Measurements from ENCODE around the gene ERBB4.

Gene ERBB4

DNA sequence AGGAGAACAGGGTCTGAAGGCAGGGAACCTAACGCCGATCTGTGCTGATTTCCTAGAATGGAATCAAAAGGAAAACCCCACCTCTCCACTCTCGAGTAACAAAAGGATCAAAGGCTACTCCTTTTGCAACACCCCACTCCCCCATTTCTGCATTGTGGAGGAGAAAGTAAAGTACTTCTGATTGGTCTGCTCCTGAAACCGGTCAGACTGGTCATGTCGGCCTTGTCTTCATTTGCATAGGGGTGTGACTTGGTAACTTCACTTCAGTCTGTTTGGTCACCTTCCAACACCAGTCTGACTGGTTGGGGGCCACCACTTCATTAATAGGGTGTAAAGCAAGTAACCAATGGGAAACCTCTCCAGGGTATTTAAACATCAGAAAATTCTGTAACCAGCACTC, 771.9 kb downstream of the ERBB4 start:
- TF ChIP-seq, protein P1, sequence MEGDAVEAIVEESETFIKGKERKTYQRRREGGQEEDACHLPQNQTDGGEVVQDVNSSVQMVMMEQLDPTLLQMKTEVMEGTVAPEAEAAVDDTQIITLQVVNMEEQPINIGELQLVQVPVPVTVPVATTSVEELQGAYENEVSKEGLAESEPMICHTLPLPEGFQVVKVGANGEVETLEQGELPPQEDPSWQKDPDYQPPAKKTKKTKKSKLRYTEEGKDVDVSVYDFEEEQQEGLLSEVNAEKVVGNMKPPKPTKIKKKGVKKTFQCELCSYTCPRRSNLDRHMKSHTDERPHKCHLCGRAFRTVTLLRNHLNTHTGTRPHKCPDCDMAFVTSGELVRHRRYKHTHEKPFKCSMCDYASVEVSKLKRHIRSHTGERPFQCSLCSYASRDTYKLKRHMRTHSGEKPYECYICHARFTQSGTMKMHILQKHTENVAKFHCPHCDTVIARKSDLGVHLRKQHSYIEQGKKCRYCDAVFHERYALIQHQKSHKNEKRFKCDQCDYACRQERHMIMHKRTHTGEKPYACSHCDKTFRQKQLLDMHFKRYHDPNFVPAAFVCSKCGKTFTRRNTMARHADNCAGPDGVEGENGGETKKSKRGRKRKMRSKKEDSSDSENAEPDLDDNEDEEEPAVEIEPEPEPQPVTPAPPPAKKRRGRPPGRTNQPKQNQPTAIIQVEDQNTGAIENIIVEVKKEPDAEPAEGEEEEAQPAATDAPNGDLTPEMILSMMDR (IDR thresholded peaks at IDR 0.05; ENCODE audit: borderline replicate concordance, insufficient read depth, low read depth, low read length) = no peak
- H3K4me3 ChIP-seq (ENCODE audit: low read depth, low read length) = no peak overlapping the region

DNA sequence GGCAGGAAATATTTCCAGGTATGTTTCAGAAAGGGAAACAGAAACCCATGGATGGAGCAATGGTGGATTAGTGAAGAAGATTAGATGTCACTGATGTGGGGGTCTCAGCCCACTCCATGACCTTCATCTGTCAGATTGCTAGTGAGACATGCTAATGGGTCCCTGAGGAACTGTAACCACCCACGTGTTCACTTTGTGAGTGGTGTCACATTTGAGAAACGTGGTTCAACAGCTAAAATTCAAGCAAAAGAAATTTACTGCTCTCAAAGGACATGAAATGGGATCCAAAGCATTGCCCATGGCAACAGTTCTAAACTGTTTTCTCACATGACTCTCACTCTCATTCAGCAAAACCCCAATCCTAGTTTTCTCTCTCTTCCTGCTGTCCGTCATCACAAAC, 776.1 kb downstream of the ERBB4 start:
- H3K4me3 ChIP-seq (ENCODE audit: low read depth, low read length) = no peak overlapping the region
- TF ChIP-seq, protein P1 (IDR thresholded peaks at IDR 0.05; ENCODE audit: borderline replicate concordance, insufficient read depth, low read depth, low read length) = no peak

DNA sequence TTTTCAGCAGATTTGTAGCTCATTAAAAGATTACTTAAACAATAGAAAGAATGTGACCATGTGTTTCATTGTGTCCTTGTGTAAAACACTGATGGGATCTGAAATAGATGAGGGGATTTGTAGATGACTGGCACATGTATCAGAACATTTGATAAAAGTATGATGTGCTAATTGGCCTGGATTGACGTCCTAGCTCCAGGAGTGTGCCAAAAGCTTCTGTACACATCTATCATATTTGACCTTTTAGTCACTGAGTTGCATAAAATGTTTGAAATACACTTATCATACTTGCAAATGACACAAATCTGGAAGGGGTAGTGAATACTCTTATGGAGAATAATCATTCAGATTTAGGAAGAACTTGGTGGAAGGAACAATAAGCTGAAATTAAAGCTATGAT, 778.5 kb downstream of the ERBB4 start:
- H3K4me3 ChIP-seq (ENCODE audit: low read depth, low read length) = no peak overlapping the region
- TF ChIP-seq, protein P1 (IDR thresholded peaks at IDR 0.05; ENCODE audit: borderline replicate concordance, insufficient read depth, low read depth, low read length) = no peak

DNA sequence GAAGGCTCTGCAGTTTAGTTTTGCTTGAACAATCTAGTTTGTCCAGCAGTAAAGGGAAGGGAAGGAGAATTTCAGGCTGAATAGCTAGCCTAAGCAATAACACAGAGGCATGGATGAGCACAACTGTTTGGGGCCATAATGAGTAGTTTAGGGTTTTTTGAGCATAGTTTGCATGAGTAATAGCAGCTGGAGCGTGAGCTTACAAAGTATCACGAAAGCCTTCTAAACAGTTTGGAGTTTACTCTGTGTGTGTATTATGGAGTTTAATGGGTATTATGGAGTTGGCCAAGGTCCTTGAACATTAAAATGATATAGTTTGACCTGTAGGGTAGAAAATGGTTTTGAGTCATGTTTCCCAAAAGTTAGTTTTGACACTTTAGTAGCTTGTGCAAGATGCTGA, 782.3 kb downstream of the ERBB4 start:
- no peak overlapping the region for H3K4me3 ChIP-seq (ENCODE audit: low read depth, low read length)
- TF ChIP-seq, protein P1 (IDR thresholded peaks at IDR 0.05; ENCODE audit: borderline replicate concordance, insufficient read depth, low read depth, low read length) = no peak

DNA sequence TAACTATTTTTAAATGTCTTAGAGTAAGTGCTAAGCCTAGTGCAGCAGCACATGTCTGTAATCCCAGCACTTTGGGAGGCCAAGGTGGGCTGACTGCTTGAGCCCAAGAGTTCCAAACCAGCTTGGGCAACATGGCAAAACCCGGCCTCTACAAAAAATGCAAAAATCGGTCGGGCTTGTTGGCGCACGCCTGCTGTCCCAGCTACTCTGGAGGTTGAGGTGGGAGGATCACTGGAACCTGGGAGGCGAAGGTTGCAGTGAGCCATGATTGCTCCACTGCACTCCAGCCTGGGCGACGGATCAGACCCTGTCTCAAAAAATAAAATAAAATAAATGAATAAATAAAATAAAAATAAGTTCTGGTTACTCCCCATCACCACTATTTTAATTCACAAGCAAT, 783.4 kb downstream of the ERBB4 start:
- H3K4me3 ChIP-seq (ENCODE audit: low read depth, low read length) = no peak overlapping the region
- TF ChIP-seq, protein P1 (IDR thresholded peaks at IDR 0.05; ENCODE audit: borderline replicate concordance, insufficient read depth, low read depth, low read length) = no peak

DNA sequence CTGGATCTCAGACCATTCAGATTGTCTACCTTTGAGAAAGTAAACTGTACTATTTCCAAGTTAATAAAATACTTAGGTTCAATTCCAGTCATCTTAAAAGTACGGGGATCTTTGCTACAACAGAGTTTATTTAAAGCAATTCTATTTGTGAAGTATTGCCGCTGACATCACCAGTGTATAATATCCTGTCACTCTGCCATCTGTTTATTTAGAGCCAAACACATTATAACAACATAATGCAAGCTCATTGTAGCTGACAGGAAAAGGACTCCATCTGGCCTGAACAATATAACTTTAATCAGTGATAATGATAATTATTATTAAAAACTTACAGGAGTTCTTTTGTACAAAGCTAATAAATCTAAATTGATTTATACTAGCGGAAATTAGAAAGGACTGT, 786.8 kb downstream of the ERBB4 start:
- H3K4me3 ChIP-seq (ENCODE audit: low read depth, low read length) = no peak overlapping the region
- TF ChIP-seq, protein P1 (IDR thresholded peaks at IDR 0.05; ENCODE audit: borderline replicate concordance, insufficient read depth, low read depth, low read length) = no peak

DNA sequence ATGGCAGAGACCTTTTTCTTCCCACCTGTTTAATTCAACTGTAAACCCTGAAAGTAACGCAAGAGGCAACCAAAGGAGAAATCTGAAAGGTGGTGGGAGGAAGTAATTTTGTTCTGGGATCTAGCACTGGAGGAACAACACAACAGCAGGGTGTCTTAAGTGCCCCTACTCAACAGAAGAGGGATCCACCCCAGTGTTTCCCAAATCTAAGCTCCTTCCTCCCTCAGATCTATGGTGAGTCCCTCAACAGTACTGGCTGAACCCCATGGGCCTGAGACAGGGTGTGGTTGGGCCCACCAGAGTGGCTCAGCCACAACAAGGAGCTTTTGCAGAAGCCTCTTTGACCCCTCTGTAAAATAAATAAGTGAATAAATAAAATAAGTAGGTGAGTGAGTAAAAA, 790.3 kb downstream of the ERBB4 start:
- TF ChIP-seq, protein P1 (IDR thresholded peaks at IDR 0.05; ENCODE audit: borderline replicate concordance, insufficient read depth, low read depth, low read length) = no peak
- H3K4me3 ChIP-seq (ENCODE audit: low read depth, low read length) = no peak overlapping the region
